IMR-90 (cell line): ENCODE data around the gene ZNF337. TPM values are rescaled to one million over a fixed set of nuclear protein-coding genes. Genes with fewer than 3 reads are reported as not detected.

Experiments used
- ATAC-seq: fragments of 200-7000 bp; cut with Tn5 transposase; 2 replicates; pipeline ENCODE4 v1.9.1; 2020; ENCODE audit warnings: low read depth, mild to moderate bottlenecking, moderate library complexity
- BruUV-seq: library from RNA; stranded (reverse); fragments of 400-500 nt; replicated peaks from 2 replicates; lab custom pipeline; 2021; lab: Mats Ljungman, UMichigan
- CTCF ChIA-PET: fragments of 300-600 bp; formaldehyde crosslinking; extraction: SDS; loops from one replicate; lab custom pipeline; 2021; ENCODE audit warnings: antibody characterized with exemption; lab: Yijun Ruan, JAX
- POLR2A ChIA-PET: fragments of 300-600 bp; sonication (Branson Sonifier 250); formaldehyde crosslinking; loops from one replicate; lab custom pipeline; 2022; ENCODE audit warnings: antibody characterized with exemption; ENCODE audit not compliant: unreplicated experiment; lab: Charles Lee
- DNase-seq: peaks from one replicate; pipeline ENCODE4 v3.0.0; 2013
- H2AFZ ChIP-seq: replicated peaks from 2 replicates; pipeline ENCODE3; 2013; ENCODE audit warnings: low read length, mild to moderate bottlenecking; ENCODE audit not compliant: poor library complexity
- H2AK5ac ChIP-seq: 2 replicates; pipeline ENCODE4 v1.6.1; 2013; ENCODE audit warnings: low read depth, low read length, inconsistent platforms
- H2AK9ac ChIP-seq: replicated peaks from 2 replicates; pipeline ENCODE3; 2013; ENCODE audit warnings: mild to moderate bottlenecking, low read depth, low read length, moderate library complexity; ENCODE audit not compliant: poor library complexity
- H2BK120ac ChIP-seq: 2 replicates; pipeline ENCODE4 v1.6.1; 2013; ENCODE audit warnings: low read depth, low read length, inconsistent platforms
- H2BK15ac ChIP-seq: 3 replicates; pipeline ENCODE4 v1.6.1; 2013; ENCODE audit warnings: low read depth, low read length, inconsistent platforms
- H2BK20ac ChIP-seq: 2 replicates; pipeline ENCODE4 v1.6.1; 2013; ENCODE audit warnings: low read depth, mild to moderate bottlenecking, inconsistent platforms, low read length, moderate library complexity
- H2BK5ac ChIP-seq: 2 replicates; pipeline ENCODE4 v1.6.1; 2013; ENCODE audit warnings: mild to moderate bottlenecking, low read depth, low read length, inconsistent platforms; ENCODE audit not compliant: poor library complexity, severe bottlenecking
- H3K14ac ChIP-seq: replicated peaks from 2 replicates; pipeline ENCODE4 v1.6.1; 2013; ENCODE audit warnings: low read depth, low read length, inconsistent platforms
- H3K18ac ChIP-seq: 2 replicates; pipeline ENCODE4 v1.6.1; 2013; ENCODE audit warnings: low read depth, low read length, control low read depth
- H3K23ac ChIP-seq: 2 replicates; pipeline ENCODE4 v1.6.1; 2013; ENCODE audit warnings: low read depth, low read length, inconsistent platforms
- H3K27ac ChIP-seq: 2 replicates; pipeline ENCODE4 v1.5.1; 2013; ENCODE audit warnings: mild to moderate bottlenecking, control low read depth, low read length; ENCODE audit not compliant: insufficient read depth
- H3K27me3 ChIP-seq: 2 replicates; pipeline ENCODE4 v1.6.1; 2013; ENCODE audit warnings: low read length; ENCODE audit not compliant: control insufficient read depth, insufficient read depth
- H3K36me3 ChIP-seq: 2 replicates; pipeline ENCODE4 v1.6.1; 2013; ENCODE audit warnings: low read length, mixed read lengths; ENCODE audit not compliant: control insufficient read depth, insufficient read depth
- H3K4ac ChIP-seq: 2 replicates; pipeline ENCODE4 v1.6.1; 2013; ENCODE audit warnings: low read depth, low read length, inconsistent platforms
- H3K4me1 ChIP-seq: 2 replicates; pipeline ENCODE4 v1.6.1; 2013; ENCODE audit warnings: low read length, mixed read lengths; ENCODE audit not compliant: control insufficient read depth, insufficient read depth
- H3K4me2 ChIP-seq: 2 replicates; pipeline ENCODE4 v1.6.1; 2013; ENCODE audit warnings: low read depth, mild to moderate bottlenecking, control low read depth, low read length, moderate library complexity
- H3K4me3 ChIP-seq: 2 replicates; pipeline ENCODE4 v1.5.1; 2013; ENCODE audit warnings: low read depth, mild to moderate bottlenecking, control low read depth, low read length, moderate library complexity; ENCODE audit not compliant: insufficient read depth
- H3K56ac ChIP-seq: 2 replicates; pipeline ENCODE4 v1.6.1; 2013; ENCODE audit warnings: low read length, inconsistent platforms; ENCODE audit not compliant: insufficient read depth; ENCODE audit errors: extremely low read depth
- H3K79me1 ChIP-seq, 2 experiments: 2 replicates each; pipeline ENCODE4 v1.6.1; 2013; ENCODE audit warnings: low read length in 2 of 2, inconsistent platforms in 1 of 2, low read depth in 1 of 2
- H3K9ac ChIP-seq: 2 replicates; pipeline ENCODE4 v1.6.1; 2013; ENCODE audit warnings: low read depth, low read length, control low read depth
- H3K9me1 ChIP-seq: 2 replicates; pipeline ENCODE4 v1.6.1; 2013; ENCODE audit warnings: low read length, inconsistent platforms; ENCODE audit not compliant: insufficient read depth
- H3K9me3 ChIP-seq: 2 replicates; pipeline ENCODE4 v1.6.1; 2013; ENCODE audit warnings: low read length; ENCODE audit not compliant: control insufficient read depth, insufficient read depth
- H4K20me1 ChIP-seq: 2 replicates; pipeline ENCODE4 v1.6.1; 2013; ENCODE audit warnings: low read length, inconsistent platforms; ENCODE audit not compliant: insufficient read depth
- H4K5ac ChIP-seq: 2 replicates; pipeline ENCODE4 v1.6.1; 2013; ENCODE audit warnings: mild to moderate bottlenecking, low read depth, low read length, control low read depth
- H4K8ac ChIP-seq, 2 experiments: 2 replicates each; pipeline ENCODE4 v1.6.1; 2013; ENCODE audit warnings: low read depth in 2 of 2, low read length in 2 of 2, control low read depth in 1 of 2, inconsistent platforms in 1 of 2
- H4K91ac ChIP-seq: 2 replicates; pipeline ENCODE4 v1.6.1; 2013; ENCODE audit warnings: low read depth, low read length, inconsistent platforms; ENCODE audit not compliant: insufficient read depth
- BHLHE40 ChIP-seq: fragments of 150-350 bp; IDR thresholded peaks from 2 replicates; pipeline ENCODE4 v1.6.1; 2016; ENCODE audit warnings: mild to moderate bottlenecking, low read depth, low read length
- MAZ ChIP-seq: IDR thresholded peaks from 2 replicates; pipeline ENCODE4 v1.6.1; 2012; ENCODE audit warnings: low read depth, mild to moderate bottlenecking, low read length, improper control_type of control experiment, moderate library complexity, borderline replicate concordance
- MXI1 ChIP-seq: IDR thresholded peaks from 2 replicates; pipeline ENCODE4 v1.6.1; 2012; ENCODE audit warnings: low read depth, mild to moderate bottlenecking, low read length, moderate library complexity, borderline replicate concordance
- RCOR1 ChIP-seq: IDR thresholded peaks from 2 replicates; pipeline ENCODE4 v1.6.1; 2012; ENCODE audit warnings: mild to moderate bottlenecking, low read length, improper control_type of control experiment; ENCODE audit not compliant: insufficient replicate concordance
- dilution Hi-C: fragments of 300-500 bp; cut with HindIII; formaldehyde crosslinking; loops from one replicate; pipeline ENCODE4 v1.14.3; 2018; ENCODE audit warnings: low sequenced_read_pairs; ENCODE audit not compliant: unreplicated experiment
- in situ Hi-C: fragments of 300-500 bp; cut with MboI; formaldehyde crosslinking; loops from 3 replicates; pipeline ENCODE4 v1.14.3; 2019; ENCODE audit warnings: low sequenced_read_pairs, inconsistent platforms, mixed read lengths
- intact Hi-C: fragments of 100-400 bp; cut with micrococcal nuclease; formaldehyde crosslinking; loops from 2 replicates; pipeline ENCODE4 v1.10.0; 2022
- polyA plus RNA-seq, 3 experiments: library from polyadenylated mRNA; depleted of rRNA; stranded (reverse); fragments of >200 nt; gene quantifications; 2 replicates each; pipeline ENCODE4 v1.2.3, GENCODE V29; 2012; ENCODE audit warnings: low replicate concordance in 1 of 3
- total RNA-seq: library from RNA; depleted of rRNA; stranded (reverse); fragments of >200 nt; gene quantifications from 2 replicates; pipeline ENCODE4 v1.2.3, GENCODE V29; 2012

The ZNF337 gene
- total and polyA plus RNA-seq, 2 of the 4 experiments (the other 2 are of a cell fraction): 10.4 to 16.5 TPM

DNA sequence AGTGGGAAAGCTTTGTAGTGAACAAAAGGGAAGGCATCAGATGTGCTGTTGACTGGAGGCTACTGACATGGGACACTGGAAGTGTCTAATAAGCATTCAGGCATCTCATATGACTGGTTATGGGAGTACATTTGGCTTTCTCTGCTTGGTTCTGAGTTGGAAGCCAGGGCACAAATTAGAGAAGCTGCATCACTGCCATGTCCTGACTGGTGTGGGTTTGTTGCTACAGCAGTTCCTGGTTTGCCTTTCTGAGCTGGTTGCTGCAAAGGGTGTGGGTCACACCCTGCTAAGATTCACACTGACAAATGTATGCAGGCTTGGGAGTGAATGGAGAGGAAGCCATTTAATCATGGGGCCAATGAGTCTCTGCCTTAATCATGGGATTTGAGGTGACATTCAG lies 36.7 kb downstream of the ZNF337 start:
- Histone ChIP-seq H2AK5ac (no peak overlapping the region), H2BK5ac (no peak overlapping the region)

More for the DNA sequence above, 36.7 kb downstream of the ZNF337 start:
- dilution Hi-C loops (no loop called here), intact Hi-C loops (no loop called here), in situ Hi-C loops (loop anchor here (25.0 kb wide), 1 partner anchor 148 kb away; no protein-coding TSS in a partner anchor)
- ChIA-PET CTCF (no interaction called here), POLR2A (no interaction called here)
- no peak overlapping the region for H3K4me3 ChIP-seq
- no peak overlapping the region for H2BK15ac ChIP-seq
- no peak overlapping the region for H3K14ac ChIP-seq
- no peaks in the 10 kb centered on the region for H4K20me1 ChIP-seq
- peaks cover 1% of the 10 kb centered on the region; the same call in 1 of the 2 replicates for H3K36me3 ChIP-seq
- no peaks in the 10 kb centered on the region for H3K4me1 ChIP-seq
- H2BK20ac ChIP-seq: no peak overlapping the region
- no peak overlapping the region for H4K8ac ChIP-seq
- H3K9me1 ChIP-seq: no peaks in the 10 kb centered on the region
- no peak overlapping the region for H4K5ac ChIP-seq
- H3K4me2 ChIP-seq: no peak overlapping the region
- H3K27me3 ChIP-seq: no peaks in the 10 kb centered on the region
- H3K9me3 ChIP-seq: no peaks in the 10 kb centered on the region
- ATAC-seq (no peak), DNase-seq (no peak)
- no TSS peak for BruUV-seq
- no peak overlapping the region for H2AK9ac ChIP-seq
- no peak overlapping the region for H3K27ac ChIP-seq
- H3K56ac ChIP-seq: no peak overlapping the region
- no peak overlapping the region for H3K23ac ChIP-seq
- H3K18ac ChIP-seq: no peak overlapping the region
- no peak overlapping the region for H4K91ac ChIP-seq
- no peak overlapping the region for H2BK120ac ChIP-seq
- no peak overlapping the region for H3K4ac ChIP-seq
- no peak overlapping the region for H2AFZ ChIP-seq
- TF ChIP-seq BHLHE40 (no peak), MXI1 (no peak), RCOR1 (no peak), MAZ (no peak)
- H3K79me1 ChIP-seq: no peaks in the 10 kb centered on the region
- H3K9ac ChIP-seq: no peak overlapping the region
